HG03571 (cell line): ENCODE measurements around the gene SNX27.

Source experiments
- ATAC-seq: cut with Tn5 transposase; IDR thresholded peaks from one replicate; pipeline ENCODE4 v1.9.1; 2021; ENCODE audit not compliant: unreplicated experiment

Gene SNX27

GRCh38 chr1:151703813-151704212 is 92.0 kb downstream of the SNX27 start:
- ATAC-seq, result no peak

DNA sequence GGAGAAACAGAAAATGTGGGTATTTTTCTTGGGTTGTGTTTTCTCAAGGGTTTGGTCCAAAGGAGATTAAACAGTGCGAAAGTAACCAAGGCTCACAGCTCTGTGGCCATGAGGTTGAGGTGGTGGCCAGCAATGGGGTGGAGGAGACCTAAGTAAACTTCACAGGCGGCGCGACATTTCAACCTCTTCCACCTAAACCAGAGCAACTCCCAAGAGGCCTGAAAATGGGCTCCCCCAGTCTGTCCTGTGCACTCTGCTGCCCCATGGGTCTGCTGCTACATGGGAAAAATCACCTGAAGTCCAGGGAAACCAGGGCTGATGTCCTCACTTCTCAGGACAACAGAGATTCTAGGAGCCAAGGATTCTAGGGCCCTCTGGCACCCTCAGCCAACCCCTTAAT is 92.4 kb downstream of the SNX27 start:
- no peak for ATAC-seq

- ATAC-seq, result no peak
Measured at GRCh38 chr1:151705146-151705545, 93.3 kb downstream of the SNX27 start.

DNA sequence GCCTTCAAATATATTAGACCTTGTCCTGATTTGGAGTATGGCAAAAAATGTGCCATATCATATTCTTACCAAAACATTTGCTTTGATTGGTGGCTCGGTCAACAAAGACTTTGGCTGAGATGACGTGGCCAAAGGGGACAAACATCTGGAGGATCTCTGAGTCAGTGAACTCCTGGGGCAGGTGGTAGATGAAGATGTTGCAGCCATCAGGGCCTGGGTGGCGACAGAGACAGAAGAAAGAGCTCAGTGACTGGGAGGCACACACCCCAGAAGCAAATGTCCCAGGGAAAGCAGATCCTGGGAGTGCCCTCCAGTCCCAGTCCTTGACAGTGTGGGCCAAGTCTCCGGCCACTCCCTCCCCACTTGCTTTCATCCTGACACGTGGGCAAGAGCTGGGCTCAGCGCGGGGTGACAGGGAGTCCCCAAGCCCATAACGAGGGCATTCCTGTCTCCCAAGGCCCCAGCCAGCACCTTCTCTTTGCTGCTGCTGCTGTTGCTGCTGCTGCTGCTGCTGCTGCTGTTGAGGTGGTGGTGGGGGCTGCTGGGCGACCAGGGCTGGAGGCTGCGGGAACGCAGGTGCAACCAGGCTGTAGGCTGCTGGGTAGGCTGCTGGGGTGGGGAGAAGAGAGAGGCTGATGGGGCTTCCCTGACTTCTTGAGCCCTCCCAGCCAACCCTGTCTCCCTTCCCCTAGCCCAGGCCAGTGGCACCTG is 94.1 kb downstream of the SNX27 start:
- no peak for ATAC-seq

DNA sequence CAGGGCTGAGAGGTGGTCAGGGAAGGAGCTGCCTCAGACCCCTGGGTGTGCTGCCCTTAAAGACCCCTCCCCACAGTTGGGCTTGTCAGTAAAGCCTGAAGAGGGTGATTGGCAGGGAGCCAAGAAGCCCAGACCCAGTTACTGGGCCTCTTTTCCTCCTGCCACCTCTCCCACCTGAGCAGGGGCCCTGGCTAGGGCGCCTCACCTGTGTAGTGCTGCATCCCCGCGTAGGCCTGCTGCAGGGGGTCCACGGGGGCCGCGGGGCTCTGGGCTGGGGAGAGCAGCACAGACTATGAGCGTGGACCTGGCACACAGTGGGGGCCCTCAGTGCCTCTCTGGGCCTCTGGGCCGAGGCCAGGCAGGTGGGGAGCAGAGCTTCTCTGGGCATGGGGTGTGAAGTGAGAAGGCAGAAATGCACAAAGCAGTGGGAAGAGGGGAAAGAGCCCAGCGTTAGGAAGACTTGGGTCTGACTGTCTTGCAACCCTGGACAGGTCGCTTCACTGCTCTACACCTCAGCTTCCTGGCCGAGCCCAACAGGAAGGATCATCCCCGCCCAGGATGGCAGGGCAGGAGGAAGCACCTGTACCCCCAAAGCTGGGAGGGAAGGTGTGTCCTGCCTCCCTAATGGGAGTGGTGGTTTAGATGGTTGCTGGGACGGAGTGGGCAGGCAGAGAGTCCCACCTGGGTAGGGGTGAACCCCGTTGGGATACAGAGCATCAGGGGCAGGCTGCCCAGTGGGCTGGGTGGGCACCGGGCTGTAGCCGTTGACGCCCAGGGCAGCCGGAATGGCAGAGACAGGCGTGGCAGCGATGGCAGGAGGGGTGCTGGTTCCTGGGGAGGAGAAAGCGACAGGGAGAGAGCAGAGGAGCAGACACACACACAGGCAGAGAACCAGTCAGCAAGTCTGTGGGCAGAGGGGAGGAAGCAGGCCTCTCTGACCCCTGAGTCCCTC is 94.9 kb downstream of the SNX27 start:
- no peak for ATAC-seq

GRCh38 chr1:151707541-151708065 is 95.8 kb downstream of the SNX27 start:
- ATAC-seq, result no peak

GRCh38 chr1:151708891-151709290 is 97.0 kb downstream of the SNX27 start:
- no peak for ATAC-seq

GRCh38 chr1:151710187-151710840 is 98.5 kb downstream of the SNX27 start:
- no peak for ATAC-seq

GRCh38 chr1:151711044-151711800 is 99.4 kb downstream of the SNX27 start:
- ATAC-seq, result no peak

DNA sequence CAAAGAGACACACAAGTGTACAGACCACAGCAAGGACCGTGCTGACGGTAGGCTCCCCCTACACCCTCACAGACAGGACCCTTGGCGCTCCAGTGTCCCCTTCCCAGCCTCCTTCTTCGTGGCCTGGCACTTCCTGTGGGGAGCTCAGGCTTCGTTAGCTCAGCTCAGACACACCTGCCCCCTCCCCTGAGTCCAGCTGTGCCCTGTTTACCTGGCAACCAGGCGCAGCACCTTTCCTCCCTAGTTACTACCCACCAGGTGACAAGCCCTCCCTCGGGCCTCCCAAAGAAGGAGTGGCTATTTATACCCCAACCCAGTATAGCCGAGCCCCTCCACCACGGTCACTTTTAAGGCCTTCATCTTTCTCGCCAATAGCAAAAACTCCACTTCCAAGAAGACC is 100.1 kb downstream of the SNX27 start:
- no peak for ATAC-seq

GRCh38 chr1:151713044-151713443 is 101.2 kb downstream of the SNX27 start:
- ATAC-seq, result no peak

GRCh38 chr1:151713874-151714273 is 102.0 kb downstream of the SNX27 start:
- ATAC-seq, result no peak

- no peak for ATAC-seq
Measured at GRCh38 chr1:151714820-151715725, 103.2 kb downstream of the SNX27 start.

DNA sequence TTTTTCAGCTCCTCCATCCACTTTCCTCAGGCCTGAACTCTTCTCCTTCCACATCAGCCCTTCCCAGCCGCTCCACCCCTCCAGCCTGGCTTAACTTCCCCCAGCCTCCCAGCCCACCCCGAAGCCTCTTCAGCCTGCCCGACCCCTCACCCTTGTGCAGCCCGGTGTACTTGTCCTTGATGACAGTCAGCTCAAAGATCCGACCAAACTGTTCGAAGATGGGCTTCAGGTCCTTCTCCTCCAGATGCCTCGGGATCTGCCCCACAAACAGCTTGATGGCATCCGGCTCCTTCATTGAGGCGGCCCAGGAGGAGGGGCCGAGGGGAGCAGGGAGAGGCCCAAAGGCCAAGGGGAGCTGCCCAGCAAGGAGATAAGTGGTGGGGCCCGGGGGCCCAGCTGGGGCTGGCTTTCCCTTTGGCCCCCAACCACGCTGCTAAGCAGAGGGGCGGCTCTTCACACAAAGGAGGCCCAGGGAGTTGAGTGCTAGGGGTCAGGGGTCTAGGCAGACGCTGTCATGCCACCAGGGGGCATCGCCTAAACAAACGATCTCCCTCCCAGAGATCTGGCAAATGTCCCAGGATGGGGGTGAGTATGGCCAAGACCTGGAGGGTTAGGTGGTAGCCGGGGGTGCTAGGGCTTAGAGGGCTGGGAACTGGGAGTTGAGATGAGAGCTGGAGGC is 104.0 kb downstream of the SNX27 start:
- no peak for ATAC-seq

- ATAC-seq, result no peak
Measured at GRCh38 chr1:151716405-151716762, 104.5 kb downstream of the SNX27 start.

GRCh38 chr1:151716771-151717631 is 105.2 kb downstream of the SNX27 start, which contains the start of gene CELF3:
Gene CELF3, minus strand, starts transcription at chr1:151716803. Its CDS starts 783 bp downstream, at chr1:151716020.
- ATAC-seq, result no peak

DNA sequence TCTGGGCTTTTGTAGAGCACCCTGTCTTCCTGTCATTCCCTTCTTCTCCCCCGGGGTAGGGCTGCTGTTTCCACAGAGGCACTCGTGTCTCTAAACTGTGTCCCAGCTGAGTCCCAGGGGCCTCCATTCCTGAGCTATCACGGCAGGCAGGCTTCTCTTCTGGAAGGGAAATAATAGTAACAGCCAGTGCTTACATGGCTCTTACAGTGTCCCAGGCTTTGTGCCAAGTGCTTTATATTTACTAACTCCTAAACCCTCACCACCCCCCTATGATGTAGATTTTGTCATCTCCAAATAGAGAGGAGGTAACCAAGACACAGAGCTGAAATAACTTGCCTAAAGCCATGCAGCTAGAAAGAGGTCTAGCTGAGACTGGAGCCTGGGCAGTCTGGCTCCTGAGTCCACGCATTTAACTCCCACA is 106.2 kb downstream of the SNX27 start:
- no peak for ATAC-seq

GRCh38 chr1:151718666-151719065 is 106.8 kb downstream of the SNX27 start:
- no peak for ATAC-seq
